GM18502 (cell line): ENCODE data around the gene LCOR.

Source experiments
- ATAC-seq: cut with Tn5 transposase; IDR thresholded peaks from one replicate; pipeline ENCODE4 v1.9.1; 2021; ENCODE audit warnings: mild to moderate bottlenecking; ENCODE audit not compliant: unreplicated experiment, poor library complexity

The LCOR gene

GRCh38 chr10:97003804-97004201 is 171.7 kb downstream of the LCOR start:
- no peak for ATAC-seq

GRCh38 chr10:97004591-97004990 is 172.5 kb downstream of the LCOR start:
- no peak for ATAC-seq

GRCh38 chr10:97005349-97005748 is 173.3 kb downstream of the LCOR start:
- ATAC-seq = no peak

GRCh38 chr10:97006364-97006763 is 174.3 kb downstream of the LCOR start:
- no peak for ATAC-seq

GRCh38 chr10:97007417-97007816 is 175.3 kb downstream of the LCOR start:
- no peak for ATAC-seq

GRCh38 chr10:97010695-97011206 is 178.7 kb downstream of the LCOR start:
- ATAC-seq = no peak

GRCh38 chr10:97011397-97011796 is 179.3 kb downstream of the LCOR start:
- ATAC-seq = no peak

- ATAC-seq = no peak
Observed at GRCh38 chr10:97012470-97012869, 180.4 kb downstream of the LCOR start.

- ATAC-seq = no peak
Observed at GRCh38 chr10:97013568-97013967, 181.5 kb downstream of the LCOR start.

- no peak for ATAC-seq
Observed at GRCh38 chr10:97013983-97014382, 181.9 kb downstream of the LCOR start.

- ATAC-seq = no peak
Observed at GRCh38 chr10:97015240-97015639, 183.1 kb downstream of the LCOR start.

- ATAC-seq = peak; percentile 79
Observed at GRCh38 chr10:97016728-97017473, 184.8 kb downstream of the LCOR start.

- ATAC-seq = no peak
Observed at GRCh38 chr10:97017474-97017903, 185.4 kb downstream of the LCOR start.

GRCh38 chr10:97018251-97019212 is 186.4 kb downstream of the LCOR start:
- no peak for ATAC-seq

- no peak for ATAC-seq
Observed at GRCh38 chr10:97019213-97019844, 187.2 kb downstream of the LCOR start.

- no peak for ATAC-seq
Observed at GRCh38 chr10:97020452-97021400, 188.6 kb downstream of the LCOR start.

- ATAC-seq = no peak
Observed at GRCh38 chr10:97022616-97023015, 190.5 kb downstream of the LCOR start.

GRCh38 chr10:97023401-97024167 is 191.5 kb downstream of the LCOR start:
- no peak for ATAC-seq
